Measurements from ENCODE around the gene CBR1. TPM values are rescaled to one million over a fixed set of nuclear protein-coding genes. Genes with fewer than 3 reads are reported as not detected.

Gene CBR1
- total RNA-seq (2014; rRNA removed; shearing (Covaris generic)) = 140 and 176 TPM in 2 replicates
- polyA plus RNA-seq (2014; cell fraction: nucleus; rRNA removed) = 441 and 555 TPM in 2 replicates

GRCh38 chr21:36069713-36070583 lies at the start of gene CBR1:
Gene CBR1, plus strand, starts transcription at chr21:36070024. Its CDS starts 92 bp downstream, at chr21:36070116.
- peak; percentile 91 for DNase-seq (ENCODE audit: extremely low read depth, low read depth)

DNA sequence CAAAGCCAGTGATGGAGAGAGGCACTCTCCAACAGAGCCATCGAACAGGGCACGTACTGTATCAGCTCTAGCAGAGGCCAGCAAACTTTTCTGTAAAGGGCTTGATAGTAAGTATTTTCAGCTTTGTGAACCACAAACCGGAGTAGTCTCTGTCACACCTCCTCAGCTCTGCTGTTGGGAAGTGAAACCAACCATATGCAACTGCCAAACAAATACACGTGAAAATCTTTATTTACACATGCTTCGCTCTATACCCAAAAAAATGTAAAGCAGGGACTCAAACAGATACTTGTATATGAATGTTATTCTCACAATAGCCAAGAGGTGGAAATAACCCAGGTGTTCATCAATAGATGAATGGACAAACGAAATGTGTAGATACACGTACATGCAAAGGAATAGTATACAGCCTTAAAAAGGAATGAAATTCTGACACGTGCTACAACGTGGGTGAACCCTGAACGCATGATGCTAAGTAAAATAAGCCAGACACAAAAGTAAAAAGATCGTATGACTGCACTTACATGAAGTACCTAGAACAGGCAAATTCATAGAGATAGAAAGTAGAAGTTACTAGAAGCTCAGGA lies 48.5 kb upstream of the CBR1 start:
- no peak for DNase-seq (ENCODE audit: extremely low read depth, low read depth)

DNA sequence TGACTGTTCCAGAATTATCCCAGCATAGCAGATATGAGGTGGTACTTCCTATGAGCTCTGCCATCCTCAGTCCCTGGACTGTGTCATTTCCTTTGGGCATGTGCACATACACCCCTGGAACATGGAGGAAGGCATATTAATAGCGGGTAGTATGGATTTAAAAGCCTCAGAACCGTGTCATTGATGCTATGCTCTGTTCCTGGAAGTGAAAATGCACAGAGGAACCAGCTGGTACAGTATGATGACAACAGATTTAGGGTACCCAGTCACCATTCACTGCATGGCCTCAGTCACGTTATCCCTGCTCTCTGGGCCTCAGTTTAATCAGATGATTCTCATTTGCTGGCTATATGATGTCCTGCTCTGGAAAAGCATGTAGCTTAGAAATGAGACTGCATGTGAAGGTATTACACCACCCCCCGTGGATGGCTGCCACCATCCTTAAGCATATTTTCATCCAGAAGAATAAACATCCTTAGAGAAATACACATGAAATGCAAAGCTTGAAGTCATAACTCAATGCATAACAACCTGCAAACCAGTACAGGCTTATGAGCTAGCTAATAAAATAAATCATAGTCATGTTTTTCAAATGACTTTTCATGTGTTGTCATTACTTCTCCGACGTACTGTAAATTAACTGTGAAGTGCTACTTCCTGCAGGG lies 47.3 kb upstream of the CBR1 start:
- DNase-seq (ENCODE audit: extremely low read depth, low read depth) = no peak

DNA sequence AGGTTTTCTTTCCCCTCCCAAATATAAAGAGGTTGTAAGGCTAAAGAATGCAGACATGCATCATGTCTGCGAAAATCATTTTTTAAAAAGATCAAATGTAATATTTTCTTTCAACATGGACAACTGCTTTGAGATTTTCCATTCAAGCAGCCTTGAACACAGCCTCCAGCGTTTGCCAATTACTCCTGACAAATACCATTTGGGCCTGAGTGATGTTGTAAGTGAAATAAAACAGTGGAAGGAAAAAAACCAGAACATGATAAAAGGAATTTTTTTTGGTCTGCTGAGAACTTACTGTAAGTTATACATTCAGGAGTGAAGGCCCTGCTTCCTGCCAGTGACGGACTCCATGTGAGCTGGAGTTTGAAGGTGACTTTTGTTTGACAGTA lies 46.7 kb upstream of the CBR1 start:
- no peak for DNase-seq (ENCODE audit: extremely low read depth, low read depth)

GRCh38 chr21:36024782-36025181 lies 45.0 kb upstream of the CBR1 start:
- DNase-seq (ENCODE audit: extremely low read depth, low read depth) = no peak

- DNase-seq (ENCODE audit: extremely low read depth, low read depth) = no peak
Measured at GRCh38 chr21:36027347-36027746, 42.5 kb upstream of the CBR1 start.

GRCh38 chr21:36028127-36029069 lies 41.4 kb upstream of the CBR1 start:
- DNase-seq (ENCODE audit: extremely low read depth, low read depth) = peak; percentile 44

GRCh38 chr21:36029309-36029708 lies 40.5 kb upstream of the CBR1 start:
- no peak for DNase-seq (ENCODE audit: extremely low read depth, low read depth)

DNA sequence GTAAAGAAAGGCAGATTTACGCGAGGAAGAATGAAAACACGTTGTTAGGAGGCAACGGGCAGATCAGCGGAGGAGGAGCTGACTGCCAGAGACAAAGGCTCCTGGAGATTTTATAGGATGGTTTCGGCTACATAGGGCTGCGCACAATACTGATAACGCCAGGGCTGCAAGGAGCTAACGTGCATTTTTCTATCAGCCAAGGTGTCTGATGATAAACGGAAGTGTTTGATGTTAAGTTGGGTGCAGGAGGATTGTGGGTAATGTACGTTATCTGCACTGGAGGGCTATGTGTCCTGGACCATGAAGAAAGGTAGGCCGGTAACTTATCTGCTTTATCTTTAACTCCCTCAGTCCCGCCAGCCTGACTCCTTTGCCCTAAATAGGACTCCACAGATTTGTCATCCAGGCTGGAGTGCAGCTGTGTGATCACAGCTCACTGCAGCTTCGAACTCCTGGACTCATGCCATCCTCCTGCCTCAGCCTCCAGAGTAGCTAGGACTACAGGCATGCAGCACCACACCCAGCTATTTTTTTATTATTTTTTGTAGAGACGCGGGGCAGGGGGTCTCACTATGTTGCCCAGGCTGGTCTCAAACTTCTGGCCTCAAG lies 39.1 kb upstream of the CBR1 start:
- DNase-seq (ENCODE audit: extremely low read depth, low read depth) = no peak

DNA sequence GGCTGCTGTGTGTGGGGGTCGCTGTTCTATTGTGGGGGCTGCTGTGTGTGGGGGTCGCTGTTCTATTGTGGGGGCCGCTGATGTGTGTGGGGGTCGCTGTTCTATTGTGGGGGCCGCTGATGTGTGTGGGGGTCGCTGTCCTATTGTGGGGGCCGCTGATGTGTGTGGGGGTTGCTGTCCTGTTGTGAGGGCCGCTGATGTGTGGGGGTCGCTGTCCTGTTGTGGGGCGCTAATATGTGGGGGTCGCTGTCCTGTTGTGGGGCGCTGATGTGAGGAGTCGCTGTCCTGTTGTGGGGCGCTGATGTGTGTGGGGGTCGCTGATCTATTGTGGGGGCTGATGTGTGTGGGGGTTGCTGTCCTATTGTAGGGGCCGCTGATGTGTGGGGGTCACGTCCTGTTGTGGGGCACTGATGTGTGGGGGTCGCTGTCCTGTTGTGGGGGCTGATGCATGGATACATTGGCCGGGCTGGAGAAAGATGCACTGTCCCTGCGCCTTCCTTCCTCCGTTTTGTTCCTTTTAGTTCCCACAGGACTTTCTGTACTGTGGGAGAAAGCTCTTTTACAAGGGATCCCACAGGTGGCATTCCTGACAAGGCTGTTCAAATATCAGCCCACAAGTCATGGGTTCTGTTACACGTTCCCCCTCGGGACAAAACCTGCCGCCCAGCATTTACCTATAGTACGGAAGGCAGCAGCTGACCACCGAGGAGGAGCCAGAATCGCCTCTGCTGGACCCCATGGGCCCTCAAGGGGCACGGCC lies 37.0 kb upstream of the CBR1 start:
- no peak for DNase-seq (ENCODE audit: extremely low read depth, low read depth)

DNA sequence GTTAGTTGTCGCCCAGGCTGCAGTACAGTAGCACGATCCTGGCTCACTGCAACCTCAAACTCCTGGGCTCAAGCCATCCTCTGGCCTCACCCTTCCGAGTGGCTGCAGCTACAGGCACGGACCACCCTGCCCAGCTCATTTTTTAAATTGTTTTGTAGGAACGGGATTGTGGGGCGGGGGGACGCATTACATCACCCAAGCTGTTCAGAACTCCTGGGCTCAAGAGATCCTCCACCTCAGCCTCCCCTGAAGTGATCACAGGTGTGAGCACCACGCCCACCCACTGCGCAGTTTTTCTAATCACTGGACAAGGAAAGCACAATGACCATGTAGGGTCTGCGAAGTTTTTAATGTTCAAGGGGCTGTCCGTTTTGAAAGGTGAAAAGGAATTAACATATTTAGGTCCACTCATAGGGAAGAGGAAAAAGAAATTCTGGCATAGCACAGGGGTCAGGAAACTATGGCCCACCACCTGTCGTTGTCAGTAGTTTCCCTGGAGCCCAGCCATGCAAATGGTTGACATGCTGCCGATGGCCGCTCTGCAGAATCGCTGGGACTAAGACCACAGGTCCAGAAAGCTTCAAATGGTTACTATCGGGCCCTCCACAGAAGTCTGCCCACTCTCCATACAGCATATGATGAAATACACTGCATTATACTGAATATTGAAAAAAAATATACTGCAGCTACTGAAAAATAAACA lies 35.5 kb upstream of the CBR1 start:
- no peak for DNase-seq (ENCODE audit: extremely low read depth, low read depth)

GRCh38 chr21:36035381-36035791 lies 34.4 kb upstream of the CBR1 start:
- no peak for DNase-seq (ENCODE audit: extremely low read depth, low read depth)

DNA sequence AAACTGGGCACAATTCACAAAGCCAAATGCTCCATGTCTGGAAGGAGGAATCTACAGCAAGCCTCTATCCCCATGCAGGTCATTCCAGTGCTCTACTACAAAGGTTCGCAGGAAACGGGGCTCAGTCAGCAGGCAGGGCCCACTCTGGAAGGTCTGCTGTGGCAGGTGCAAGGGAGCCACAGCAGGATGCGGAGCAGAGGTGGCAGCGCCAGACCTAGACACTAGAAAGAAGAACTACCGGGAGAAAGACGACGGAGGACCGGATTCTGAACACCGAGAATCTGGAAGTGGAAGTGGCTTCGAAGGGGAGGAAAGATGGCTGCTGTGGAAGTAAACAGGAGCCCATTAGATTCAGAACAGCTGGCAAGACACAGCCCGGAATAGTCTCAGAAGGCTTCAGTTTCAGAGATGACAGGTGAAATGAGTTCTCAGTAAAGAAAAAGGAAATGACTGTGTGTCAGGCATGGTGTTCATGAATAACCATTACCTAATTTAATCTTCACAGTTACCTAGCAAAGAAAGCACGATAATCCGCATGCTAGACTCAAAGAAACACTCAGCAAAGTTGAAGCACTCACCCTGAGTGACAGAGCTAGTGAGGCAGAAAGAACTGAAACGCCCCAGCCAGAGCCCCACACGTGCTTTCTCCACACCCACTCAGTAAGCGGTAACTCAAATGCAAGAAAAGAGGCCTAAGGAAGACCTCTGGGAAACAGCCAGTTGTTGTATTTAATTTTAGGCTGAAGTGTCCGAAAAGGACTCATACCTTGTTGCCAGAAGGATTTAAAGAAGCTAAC lies 30.9 kb upstream of the CBR1 start:
- no peak for DNase-seq (ENCODE audit: extremely low read depth, low read depth)

DNA sequence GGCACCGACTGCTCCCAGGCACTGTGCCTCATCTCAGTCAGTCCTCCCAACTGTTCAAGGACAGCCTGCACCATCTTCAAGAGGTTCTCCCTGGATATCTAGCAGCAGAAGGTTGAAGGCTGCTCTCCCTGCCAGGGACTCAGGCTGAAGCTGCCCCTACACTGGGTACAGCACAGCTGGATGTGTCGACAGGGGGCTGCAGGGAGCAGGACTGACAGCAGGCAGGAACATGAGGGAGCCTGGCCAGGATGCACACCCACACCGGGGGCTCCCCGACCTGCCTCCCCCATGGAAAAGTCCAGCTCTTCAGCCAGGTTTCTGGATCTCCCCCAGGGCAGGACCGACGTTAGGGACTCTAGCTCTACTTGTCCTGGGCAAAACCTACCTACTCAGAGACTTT lies 30.0 kb upstream of the CBR1 start:
- no peak for DNase-seq (ENCODE audit: extremely low read depth, low read depth)

DNA sequence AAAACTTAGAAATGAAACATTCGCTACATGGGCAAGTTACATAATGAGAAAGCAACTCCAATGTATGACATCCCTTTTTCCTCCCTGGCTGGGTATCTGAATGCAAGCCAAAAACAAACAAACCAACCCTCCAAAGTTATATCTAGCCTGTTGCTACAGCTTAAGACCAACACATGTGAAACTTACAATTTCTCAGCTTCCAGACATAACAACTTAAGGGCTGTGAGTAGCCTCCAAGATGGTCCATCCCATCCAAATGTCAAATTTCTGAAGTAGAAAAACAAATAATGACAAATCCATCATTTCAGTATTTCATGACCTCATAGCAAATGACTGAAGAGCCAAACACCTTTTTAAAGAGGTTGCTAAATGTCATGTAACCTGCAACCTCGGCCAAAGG lies 29.4 kb upstream of the CBR1 start:
- no peak for DNase-seq (ENCODE audit: extremely low read depth, low read depth)

DNA sequence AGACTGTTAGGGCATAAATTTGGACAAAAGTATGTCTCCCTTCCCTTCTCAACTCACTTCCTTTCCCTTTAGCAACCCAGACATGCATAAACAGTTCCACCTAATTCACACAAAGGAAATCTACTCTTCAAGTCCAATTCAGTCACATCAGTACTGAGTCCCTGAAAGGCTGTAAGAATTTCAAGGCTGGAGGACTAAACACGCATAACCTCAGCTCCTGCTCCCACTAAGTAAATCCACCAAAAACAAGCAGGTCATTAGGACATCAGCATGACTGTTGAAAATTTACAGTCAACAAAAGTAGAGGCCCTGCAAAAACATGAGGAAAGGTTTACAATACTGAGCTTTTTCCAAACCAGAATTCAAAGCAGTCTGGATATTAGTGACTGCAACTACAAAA lies 27.9 kb upstream of the CBR1 start:
- no peak for DNase-seq (ENCODE audit: extremely low read depth, low read depth)

- no peak for DNase-seq (ENCODE audit: extremely low read depth, low read depth)
Measured at GRCh38 chr21:36044056-36044455, 25.8 kb upstream of the CBR1 start.

DNA sequence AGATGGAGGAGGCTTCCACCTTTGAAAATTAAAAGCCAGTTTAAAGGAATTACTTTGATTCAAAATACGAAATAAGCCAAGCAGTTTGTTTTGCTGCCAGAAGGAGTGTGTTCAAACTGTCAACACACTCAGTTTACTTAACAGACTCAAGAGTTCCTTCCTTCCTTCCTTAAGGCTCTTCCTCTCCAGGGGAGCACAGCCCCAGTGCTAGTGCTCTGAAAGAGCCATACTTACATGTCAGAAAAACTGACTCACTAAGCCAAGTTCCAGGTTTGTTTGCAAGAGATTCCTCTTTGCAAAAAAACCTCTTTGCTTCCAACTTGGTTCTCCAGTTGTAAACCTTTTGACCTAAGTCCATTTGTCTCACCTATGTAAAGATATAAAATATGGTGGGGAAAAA lies 23.8 kb upstream of the CBR1 start:
- DNase-seq (ENCODE audit: extremely low read depth, low read depth) = no peak
